Stimulated activated CD8-positive, alpha-beta memory T cell treated with anti-CD3 and anti-CD28 coated beads, Interleukin-15, amount 100 ng/mL, for 48 hours (primary cell): ENCODE results near the gene WRAP53.

ENCODE experiments used
- DNase-seq, 2 donors: peaks; one replicate each; pipeline ENCODE4 v3.0.0-alpha.2; 2020; ENCODE audit warnings: low read depth in 2 of 2

The WRAP53 gene

DNA sequence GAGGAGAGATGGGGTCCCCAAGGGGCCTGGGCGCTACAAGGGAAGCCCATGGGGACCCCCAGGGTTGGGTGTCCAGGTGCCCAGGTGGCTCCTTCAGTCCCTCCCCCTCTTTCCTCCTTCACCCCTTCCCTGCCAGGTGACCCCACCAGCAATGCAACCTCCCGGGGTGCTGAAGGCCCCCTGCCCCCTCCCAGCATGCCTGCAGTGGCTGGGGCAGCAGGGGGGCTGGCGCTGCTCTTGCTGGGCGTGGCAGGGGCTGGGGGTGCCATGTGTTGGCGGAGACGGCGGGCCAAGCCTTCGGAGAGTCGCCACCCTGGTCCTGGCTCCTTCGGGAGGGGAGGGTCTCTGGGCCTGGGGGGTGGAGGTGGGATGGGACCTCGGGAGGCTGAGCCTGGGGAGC, 20.8 kb downstream of the WRAP53 start:
- no peak for DNase-seq

GRCh38 chr17:7710301-7710700, 22.0 kb downstream of the WRAP53 start:
- no peak for DNase-seq

GRCh38 chr17:7711051-7711755, 22.9 kb downstream of the WRAP53 start:
- no peak for DNase-seq

DNA sequence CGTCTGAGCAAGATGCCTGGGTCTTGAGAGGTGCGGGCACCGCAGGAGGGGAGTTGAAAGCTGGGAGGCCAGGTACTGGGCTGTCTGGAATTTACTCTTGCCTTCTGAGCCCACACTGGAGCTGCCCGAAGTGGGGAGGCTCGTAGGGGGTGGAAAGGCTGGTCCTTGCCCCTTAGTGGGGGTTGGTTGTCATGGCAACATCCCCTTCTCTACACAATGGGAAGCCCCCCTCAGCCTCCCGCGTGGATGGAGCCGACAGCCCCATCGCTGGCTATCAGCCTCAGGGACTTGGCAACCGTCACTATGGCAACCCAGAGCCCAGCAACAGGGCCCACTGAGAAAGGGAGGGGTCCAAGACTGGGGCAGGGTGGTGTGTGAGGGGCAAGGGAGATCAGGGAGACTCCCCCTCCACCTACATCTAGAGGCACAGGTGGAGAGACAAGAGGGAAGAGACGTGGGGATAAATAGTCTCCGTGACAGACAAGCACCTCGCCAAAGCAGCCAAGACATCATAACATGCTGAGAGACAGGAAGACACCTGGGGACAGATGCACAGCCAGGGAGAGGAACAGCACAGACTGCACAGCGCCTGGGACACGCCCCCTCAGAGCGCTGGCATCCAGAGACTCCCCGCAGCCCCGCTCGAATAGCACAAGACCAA, 24.0 kb downstream of the WRAP53 start:
- no peak for DNase-seq

- no peak for DNase-seq
These were observed 25.5 kb downstream of the WRAP53 start for GRCh38 chr17:7713782-7714181.

GRCh38 chr17:7714721-7715594, 26.7 kb downstream of the WRAP53 start:
- DNase-seq = no peak

DNA sequence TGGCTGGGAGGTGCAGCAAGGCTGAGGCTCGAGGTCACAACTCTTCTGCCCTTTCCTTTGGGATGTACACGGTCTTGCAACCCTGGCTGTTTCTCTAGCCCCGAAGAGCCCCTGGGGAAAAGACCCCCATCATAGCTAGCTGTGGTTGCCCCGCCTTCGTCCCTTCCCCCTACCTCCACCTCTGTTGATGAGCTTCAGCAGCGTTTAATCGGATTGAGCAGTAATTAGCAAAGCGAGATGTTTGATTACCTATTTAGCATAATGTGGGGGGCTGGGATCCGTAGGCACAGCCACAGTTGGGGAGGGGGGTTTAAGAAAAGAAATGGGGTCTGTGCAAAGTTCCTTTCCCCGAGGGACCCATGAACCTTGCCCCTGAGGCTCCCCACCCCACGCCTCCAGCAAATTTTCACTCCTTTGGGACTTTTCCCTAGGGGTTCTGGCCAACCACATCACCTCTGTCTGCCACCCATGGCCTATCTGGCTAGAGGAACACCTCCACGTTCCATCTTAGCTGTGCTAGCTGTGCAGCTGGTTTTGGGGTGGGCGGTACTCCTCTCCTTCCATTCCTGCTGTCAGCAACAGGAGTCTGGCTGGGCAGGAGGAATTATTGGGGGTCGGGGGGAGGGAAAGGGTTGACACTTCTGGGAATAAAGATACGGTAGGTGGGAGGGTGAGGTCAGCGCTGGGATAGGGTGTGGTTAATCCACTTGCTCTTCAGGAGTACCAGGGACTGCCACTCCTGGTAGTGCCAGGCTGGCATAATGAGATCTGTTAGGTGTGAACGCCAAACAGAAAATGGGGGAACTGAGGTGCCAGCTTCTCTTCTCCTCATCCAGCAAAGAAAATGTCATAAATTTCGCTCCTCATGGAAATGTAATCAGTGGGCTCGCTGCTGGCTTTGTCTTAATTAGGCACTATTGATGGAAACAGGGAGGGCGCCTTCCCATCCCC, 27.9 kb downstream of the WRAP53 start:
- DNase-seq = no peak

GRCh38 chr17:7716901-7717755, 28.9 kb downstream of the WRAP53 start, which contains the start of gene DNAH2:
DNAH2 (plus strand) TSS chr17:7717744; CDS start chr17:7719735, 1,991 bp downstream.
- DNase-seq = peak; percentile 53 to 60

GRCh38 chr17:7717756-7718350, 29.6 kb downstream of the WRAP53 start:
- peak in 1 of 2 donors; percentile 35 for DNase-seq

GRCh38 chr17:7719661-7720060, 31.4 kb downstream of the WRAP53 start:
- DNase-seq = no peak

GRCh38 chr17:7720125-7720524, 31.8 kb downstream of the WRAP53 start:
- no peak for DNase-seq

DNA sequence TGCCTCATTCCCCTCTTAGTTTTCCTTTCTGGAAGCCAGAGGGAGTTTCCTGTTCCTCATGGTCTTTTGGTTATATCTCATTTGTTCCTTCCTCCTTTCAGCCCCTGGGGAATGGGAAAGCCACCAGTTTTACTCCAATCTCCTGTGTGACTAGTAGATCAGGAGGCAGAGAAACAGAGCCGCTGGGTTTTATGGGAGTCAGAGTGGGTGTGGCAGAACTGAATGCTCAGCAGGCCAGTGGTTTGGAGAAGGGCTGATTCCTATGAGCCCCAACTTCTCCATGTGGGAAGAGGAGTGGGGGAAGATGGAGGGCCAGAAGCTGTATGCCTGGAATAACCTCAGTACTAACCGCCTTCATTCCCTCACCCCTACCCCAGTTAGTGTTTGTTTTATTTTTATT, 33.3 kb downstream of the WRAP53 start:
- DNase-seq = no peak

- no peak for DNase-seq
These were observed 39.6 kb downstream of the WRAP53 start for GRCh38 chr17:7727886-7728285.

DNA sequence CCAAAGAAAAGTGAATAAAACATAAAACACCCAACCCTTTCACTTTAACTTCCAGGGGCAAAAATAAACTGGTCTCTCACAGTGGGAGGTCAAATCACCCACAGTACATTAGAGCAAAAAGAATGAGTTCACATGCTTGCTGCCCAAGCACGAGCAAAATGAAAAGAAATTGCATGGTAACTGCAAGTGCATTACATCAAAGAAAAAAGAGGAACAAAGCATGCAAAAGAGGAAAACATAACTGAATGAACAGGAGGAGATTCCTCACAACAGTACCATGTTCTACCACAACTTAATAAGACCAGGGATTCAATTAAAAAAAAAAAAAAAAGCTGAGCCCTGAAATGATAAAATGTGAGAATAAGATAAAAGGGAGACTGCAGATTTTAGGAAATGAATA, 41.5 kb downstream of the WRAP53 start:
- DNase-seq = no peak

GRCh38 chr17:7732981-7733539, 44.8 kb downstream of the WRAP53 start:
- no peak for DNase-seq

DNA sequence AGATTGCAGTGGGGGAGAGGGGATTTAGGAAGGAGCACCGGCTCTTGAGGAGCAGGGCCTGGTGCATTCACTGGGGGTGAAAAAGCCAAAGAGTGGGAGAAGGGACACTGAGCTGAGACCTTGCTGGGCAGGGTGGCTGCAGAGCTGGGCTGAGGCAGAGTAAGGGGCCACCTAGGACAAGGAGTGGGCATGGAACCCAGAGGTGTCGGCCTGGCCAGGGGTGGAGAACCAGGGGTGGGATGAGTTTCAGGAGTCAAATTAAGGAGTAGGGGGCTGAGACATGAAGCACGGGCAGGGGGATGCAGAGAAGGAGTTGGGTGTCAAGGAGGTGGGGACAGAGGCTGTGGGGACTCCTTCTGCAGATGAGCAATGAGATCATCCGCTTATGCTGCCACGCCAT, 49.3 kb downstream of the WRAP53 start:
- no peak for DNase-seq

DNA sequence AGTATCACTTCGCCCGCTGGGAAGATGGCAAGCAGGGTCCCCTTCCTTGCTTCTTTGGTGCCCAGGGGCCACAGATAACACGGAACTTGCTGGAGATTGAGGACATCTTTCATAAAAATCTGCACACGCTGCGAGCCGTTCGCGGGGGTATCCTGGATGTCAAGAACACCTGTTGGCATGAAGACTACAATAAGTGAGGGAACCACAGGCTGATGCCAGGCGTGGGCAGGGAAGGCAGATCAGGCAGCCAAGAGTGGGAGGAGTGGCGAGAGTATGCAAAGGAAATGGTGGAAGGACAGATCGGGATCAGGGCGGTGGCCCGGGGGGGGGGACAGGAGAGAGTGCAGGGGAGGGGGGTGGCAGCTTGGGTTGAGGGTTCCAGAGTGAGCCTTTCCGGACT, 51.5 kb downstream of the WRAP53 start:
- DNase-seq = no peak

DNA sequence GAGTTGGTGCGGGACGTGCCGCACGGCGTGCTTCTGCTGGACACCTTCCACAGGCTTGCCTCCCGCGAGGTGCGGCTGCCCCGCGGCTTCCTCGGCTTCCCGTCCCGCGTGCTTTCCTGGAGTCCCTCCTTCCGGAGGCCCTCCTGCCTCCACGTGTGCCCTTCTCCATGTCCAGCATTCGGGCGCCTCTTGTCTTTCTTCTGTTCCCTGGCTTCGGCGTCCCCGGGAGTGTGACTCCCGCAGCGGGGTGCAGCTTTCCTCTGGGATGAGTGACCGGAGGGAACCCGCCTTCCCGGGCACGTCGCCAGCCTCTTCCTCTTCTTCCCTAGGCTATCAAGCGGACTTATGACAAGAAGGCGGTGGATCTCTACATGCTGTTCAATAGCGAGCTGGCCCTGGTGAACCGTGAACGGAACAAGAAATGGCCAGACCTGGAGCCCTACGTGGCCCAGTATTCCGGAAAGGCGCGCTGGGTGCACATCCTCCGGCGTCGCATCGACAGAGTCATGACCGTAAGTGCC, 52.3 kb downstream of the WRAP53 start:
- no peak for DNase-seq

GRCh38 chr17:7742729-7743128, 54.5 kb downstream of the WRAP53 start:
- no peak for DNase-seq
